Parathyroid adenoma (tissue), 2 donors: ENCODE data around the gene DAD1.

ENCODE experiments used
- H2AFZ ChIP-seq: fragments of 300-600 bp; sonication (generic); one replicate; pipeline ENCODE4 v1.7.0; 2017; ENCODE audit warnings: antibody characterized with exemption, mild to moderate bottlenecking
- H3K27ac ChIP-seq: fragments of 300-600 bp; sonication (generic); one replicate; pipeline ENCODE4 v1.7.0; 2017
- H3K27me3 ChIP-seq: fragments of 300-600 bp; sonication (generic); one replicate; pipeline ENCODE4 v1.7.0; 2017; ENCODE audit warnings: low read length; ENCODE audit not compliant: control insufficient read depth, insufficient read depth
- H3K36me3 ChIP-seq: fragments of 300-600 bp; sonication (generic); one replicate; pipeline ENCODE4 v1.7.0; 2017; ENCODE audit warnings: low read length; ENCODE audit not compliant: control insufficient read depth, insufficient read depth
- H3K4me1 ChIP-seq: fragments of 300-600 bp; sonication (generic); one replicate; pipeline ENCODE4 v1.7.0; 2017; ENCODE audit warnings: control low read depth
- H3K4me2 ChIP-seq: fragments of 300-600 bp; sonication (generic); one replicate; pipeline ENCODE4 v1.7.0; 2017; ENCODE audit warnings: low read length
- H3K4me3 ChIP-seq: fragments of 300-600 bp; sonication (generic); one replicate; pipeline ENCODE4 v1.7.0; 2017; ENCODE audit warnings: low read depth, low read length
- H3K79me2 ChIP-seq: fragments of 300-600 bp; sonication (generic); one replicate; pipeline ENCODE4 v1.7.0; 2017; ENCODE audit warnings: control low read depth
- H3K9ac ChIP-seq: fragments of 300-600 bp; sonication (generic); one replicate; pipeline ENCODE4 v1.7.0; 2017; ENCODE audit warnings: mild to moderate bottlenecking
- H3K9me3 ChIP-seq: fragments of 300-600 bp; sonication (generic); one replicate; pipeline ENCODE4 v1.7.0; 2017; ENCODE audit warnings: low read length; ENCODE audit not compliant: control insufficient read depth
- TF ChIP-seq, protein P1 (sequence below): fragments of 300-600 bp; sonication (generic); IDR thresholded peaks from one replicate; pipeline ENCODE4 v1.7.0; 2017; ENCODE audit warnings: antibody characterized with exemption, mild to moderate bottlenecking
- donor health status: primary hyperparathyroidism.

DAD1 gene

DNA sequence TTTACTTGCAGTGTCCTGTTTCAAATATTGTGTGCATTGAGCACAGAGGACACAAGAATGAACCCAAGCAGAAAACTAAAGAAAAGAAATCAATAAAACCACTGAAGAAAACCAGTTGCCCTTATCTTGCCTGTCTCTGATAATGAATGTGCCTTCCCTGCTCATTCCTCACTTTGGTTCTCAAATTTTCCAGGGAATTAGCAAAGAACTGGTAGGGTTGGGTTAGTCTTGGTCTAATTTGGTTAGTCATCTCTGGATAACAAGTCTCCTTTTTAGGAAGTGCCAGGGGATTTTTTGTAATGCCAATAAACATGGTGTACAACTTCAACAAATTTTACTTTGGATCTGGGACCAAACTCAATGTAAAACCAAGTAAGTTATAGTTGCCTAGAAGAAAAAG is 65.7 kb downstream of the DAD1 start:
- Histone ChIP-seq H3K27ac (no peak overlapping the region), H3K4me2 (no peak overlapping the region), H3K9ac (no peak overlapping the region), H3K4me1 (no peaks in the 10 kb centered on the region), H3K79me2 (no peaks in the 10 kb centered on the region), H3K4me3 (no peak overlapping the region), H3K36me3 (no peaks in the 10 kb centered on the region), H3K9me3 (no peaks in the 10 kb centered on the region), H3K27me3 (no peaks in the 10 kb centered on the region), H2AFZ (no peak overlapping the region)
- TF ChIP-seq, protein P1, sequence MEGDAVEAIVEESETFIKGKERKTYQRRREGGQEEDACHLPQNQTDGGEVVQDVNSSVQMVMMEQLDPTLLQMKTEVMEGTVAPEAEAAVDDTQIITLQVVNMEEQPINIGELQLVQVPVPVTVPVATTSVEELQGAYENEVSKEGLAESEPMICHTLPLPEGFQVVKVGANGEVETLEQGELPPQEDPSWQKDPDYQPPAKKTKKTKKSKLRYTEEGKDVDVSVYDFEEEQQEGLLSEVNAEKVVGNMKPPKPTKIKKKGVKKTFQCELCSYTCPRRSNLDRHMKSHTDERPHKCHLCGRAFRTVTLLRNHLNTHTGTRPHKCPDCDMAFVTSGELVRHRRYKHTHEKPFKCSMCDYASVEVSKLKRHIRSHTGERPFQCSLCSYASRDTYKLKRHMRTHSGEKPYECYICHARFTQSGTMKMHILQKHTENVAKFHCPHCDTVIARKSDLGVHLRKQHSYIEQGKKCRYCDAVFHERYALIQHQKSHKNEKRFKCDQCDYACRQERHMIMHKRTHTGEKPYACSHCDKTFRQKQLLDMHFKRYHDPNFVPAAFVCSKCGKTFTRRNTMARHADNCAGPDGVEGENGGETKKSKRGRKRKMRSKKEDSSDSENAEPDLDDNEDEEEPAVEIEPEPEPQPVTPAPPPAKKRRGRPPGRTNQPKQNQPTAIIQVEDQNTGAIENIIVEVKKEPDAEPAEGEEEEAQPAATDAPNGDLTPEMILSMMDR: no peak

DNA sequence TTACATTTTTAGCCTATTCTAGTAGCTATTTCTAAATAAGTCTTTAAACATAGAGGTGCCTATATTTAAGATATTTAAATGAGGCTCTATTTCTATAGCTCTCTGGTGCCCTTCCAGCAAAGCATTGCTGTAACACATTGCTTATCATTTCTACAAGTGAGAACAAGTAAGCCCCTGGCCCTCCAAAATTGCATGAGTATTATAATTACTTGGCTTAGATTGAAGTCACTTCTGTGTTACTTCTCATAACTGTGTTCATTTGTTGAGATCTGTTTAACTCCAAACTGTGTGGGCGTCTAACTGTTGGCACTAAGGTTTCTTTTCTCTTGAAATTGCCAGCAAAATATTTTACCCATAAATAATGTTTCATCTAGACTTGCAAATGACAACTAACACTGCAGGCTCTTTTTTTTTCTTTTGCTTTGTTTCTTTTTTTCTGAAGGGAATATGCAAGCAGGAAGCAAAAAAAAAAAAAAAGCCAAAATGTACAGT is 66.5 kb downstream of the DAD1 start:
- no peaks in the 10 kb centered on the region for H3K27me3 ChIP-seq
- H2AFZ ChIP-seq: no peak overlapping the region
- TF ChIP-seq, protein P1: no peak
- no peaks in the 10 kb centered on the region for H3K9me3 ChIP-seq
- no peak overlapping the region for H3K9ac ChIP-seq
- H3K36me3 ChIP-seq: no peaks in the 10 kb centered on the region
- H3K4me2 ChIP-seq: no peak overlapping the region
- no peak overlapping the region for H3K27ac ChIP-seq
- H3K79me2 ChIP-seq: no peaks in the 10 kb centered on the region
- no peak overlapping the region for H3K4me3 ChIP-seq
- H3K4me1 ChIP-seq: no peaks in the 10 kb centered on the region

DNA sequence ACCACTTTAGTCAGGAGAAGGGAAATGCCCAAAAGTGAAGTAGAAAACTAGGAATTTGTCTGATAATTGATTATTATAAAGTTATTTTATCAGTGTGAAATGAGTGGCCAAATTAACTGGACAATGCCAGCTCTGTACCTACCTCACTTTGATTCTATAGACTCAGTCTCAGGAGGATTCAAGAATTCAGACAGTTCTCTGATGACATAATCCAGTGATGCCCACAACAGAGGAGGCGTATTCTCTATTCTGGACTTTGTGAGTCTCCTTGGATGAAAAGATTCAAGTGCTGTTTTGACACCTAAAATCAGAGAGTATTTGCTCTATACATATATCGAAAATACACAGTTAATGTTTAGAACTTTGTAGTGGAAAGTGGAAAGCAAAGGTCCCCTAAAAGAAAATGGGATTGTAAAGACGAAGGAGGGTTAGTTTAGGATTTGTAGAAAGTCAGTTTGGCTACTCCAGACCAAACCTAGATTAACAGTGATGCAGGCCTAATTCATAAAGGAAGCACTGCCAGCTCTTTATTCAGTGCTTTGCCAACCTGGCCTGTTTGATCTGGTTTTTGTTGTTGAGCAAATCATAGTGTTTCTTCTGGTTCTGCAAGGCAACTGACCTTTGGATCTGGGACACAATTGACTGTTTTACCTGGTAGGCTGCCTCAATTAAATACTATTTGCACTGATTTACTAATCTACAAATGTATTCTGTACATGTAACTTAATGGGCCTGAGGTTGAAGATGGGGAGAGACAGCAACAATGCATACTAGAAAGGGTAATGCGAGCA is 67.4 kb downstream of the DAD1 start:
- Histone ChIP-seq H3K4me2 (no peak overlapping the region), H3K4me1 (no peaks in the 10 kb centered on the region), H2AFZ (no peak overlapping the region), H3K79me2 (no peaks in the 10 kb centered on the region), H3K36me3 (no peaks in the 10 kb centered on the region), H3K9ac (no peak overlapping the region), H3K27me3 (no peaks in the 10 kb centered on the region), H3K27ac (no peak overlapping the region), H3K4me3 (no peak overlapping the region), H3K9me3 (no peaks in the 10 kb centered on the region)
- TF ChIP-seq, protein P1: no peak

DNA sequence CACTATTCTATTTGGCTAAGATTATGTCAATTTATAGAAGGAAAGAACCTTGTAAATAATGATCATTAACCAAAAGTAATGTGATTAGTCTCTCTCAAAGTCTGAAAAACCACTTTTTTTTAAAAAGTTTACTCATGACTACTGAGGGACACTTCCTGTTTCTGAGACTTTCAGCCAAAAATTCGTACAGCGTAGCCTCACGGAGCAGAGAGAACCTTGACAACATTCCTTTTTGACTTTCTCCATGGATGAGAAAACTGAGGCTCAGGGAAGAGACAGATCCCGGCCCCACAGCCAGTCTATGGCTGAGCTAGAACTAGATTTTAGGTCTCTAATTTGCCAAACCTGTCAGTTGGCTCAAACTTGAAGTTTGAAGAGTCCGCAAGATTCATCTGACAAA is 68.2 kb downstream of the DAD1 start:
- no peak overlapping the region for H3K4me3 ChIP-seq
- H3K79me2 ChIP-seq: no peaks in the 10 kb centered on the region
- H3K9me3 ChIP-seq: no peaks in the 10 kb centered on the region
- TF ChIP-seq, protein P1: no peak
- H2AFZ ChIP-seq: no peak overlapping the region
- no peak overlapping the region for H3K9ac ChIP-seq
- H3K36me3 ChIP-seq: no peaks in the 10 kb centered on the region
- H3K4me1 ChIP-seq: no peaks in the 10 kb centered on the region
- H3K4me2 ChIP-seq: no peak overlapping the region
- H3K27ac ChIP-seq: no peak overlapping the region
- no peaks in the 10 kb centered on the region for H3K27me3 ChIP-seq
